ENCODE results near the gene CPEB4.

Gene CPEB4

GRCh38 chr5:173886150-173886549 is 2.0 kb upstream of the CPEB4 start:
- TF ChIP-seq FOXP2 (optimal IDR thresholded peaks at IDR 0.05; ENCODE audit: borderline replicate concordance, extremely low read depth, extremely low read length, insufficient read depth): no peak
- no peak for TF ChIP-seq TAF1 (IDR thresholded peaks at IDR 0.05; ENCODE audit: borderline replicate concordance, insufficient read depth, low read length)

DNA sequence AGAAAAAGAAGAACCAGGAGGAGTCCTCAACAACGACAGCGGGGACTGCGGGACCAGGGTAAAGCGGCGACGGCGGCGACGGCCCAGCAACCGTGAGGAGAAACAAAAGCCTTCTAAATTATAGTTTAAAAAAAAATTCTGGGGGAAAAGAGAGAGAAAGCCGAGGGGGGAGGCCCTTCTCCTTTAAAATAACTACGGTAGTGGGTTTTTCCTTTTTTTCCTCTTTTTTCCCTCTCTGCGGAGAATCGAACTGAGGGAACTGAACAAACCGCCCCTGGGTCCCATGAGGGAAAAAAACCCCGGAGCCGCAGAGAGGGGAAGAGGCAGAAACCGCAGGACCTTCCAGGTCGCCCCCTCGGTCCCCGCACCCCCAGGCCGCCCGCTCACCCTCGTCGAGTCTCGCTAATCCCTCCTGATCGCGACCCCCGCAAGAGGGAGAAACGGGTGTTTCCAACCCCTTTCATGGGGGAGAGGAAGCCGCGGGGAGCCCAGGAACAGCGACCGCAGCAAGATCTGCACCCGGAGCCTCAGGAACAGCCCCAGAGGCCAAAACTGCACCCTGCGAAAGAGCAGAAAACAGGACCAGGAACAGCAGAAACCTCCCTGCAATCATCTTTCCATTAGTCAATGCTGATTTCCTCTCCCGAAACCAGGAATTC is 453 bp downstream of the CPEB4 start:
- TF ChIP-seq POLR2AphosphoS5 (IDR thresholded peaks at IDR 0.05; ENCODE audit: low read depth, low read length) (no peak), TAF1 (IDR thresholded peaks at IDR 0.05; ENCODE audit: borderline replicate concordance, insufficient read depth, low read length) (no peak), FOXP2 (optimal IDR thresholded peaks at IDR 0.05; ENCODE audit: borderline replicate concordance, extremely low read depth, extremely low read length, insufficient read depth) (no peak), SIN3A (IDR thresholded peaks at IDR 0.05; ENCODE audit: borderline replicate concordance, insufficient read depth, low read length) (no peak)
- TF ChIP-seq, protein P1, sequence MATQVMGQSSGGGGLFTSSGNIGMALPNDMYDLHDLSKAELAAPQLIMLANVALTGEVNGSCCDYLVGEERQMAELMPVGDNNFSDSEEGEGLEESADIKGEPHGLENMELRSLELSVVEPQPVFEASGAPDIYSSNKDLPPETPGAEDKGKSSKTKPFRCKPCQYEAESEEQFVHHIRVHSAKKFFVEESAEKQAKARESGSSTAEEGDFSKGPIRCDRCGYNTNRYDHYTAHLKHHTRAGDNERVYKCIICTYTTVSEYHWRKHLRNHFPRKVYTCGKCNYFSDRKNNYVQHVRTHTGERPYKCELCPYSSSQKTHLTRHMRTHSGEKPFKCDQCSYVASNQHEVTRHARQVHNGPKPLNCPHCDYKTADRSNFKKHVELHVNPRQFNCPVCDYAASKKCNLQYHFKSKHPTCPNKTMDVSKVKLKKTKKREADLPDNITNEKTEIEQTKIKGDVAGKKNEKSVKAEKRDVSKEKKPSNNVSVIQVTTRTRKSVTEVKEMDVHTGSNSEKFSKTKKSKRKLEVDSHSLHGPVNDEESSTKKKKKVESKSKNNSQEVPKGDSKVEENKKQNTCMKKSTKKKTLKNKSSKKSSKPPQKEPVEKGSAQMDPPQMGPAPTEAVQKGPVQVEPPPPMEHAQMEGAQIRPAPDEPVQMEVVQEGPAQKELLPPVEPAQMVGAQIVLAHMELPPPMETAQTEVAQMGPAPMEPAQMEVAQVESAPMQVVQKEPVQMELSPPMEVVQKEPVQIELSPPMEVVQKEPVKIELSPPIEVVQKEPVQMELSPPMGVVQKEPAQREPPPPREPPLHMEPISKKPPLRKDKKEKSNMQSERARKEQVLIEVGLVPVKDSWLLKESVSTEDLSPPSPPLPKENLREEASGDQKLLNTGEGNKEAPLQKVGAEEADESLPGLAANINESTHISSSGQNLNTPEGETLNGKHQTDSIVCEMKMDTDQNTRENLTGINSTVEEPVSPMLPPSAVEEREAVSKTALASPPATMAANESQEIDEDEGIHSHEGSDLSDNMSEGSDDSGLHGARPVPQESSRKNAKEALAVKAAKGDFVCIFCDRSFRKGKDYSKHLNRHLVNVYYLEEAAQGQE (IDR thresholded peaks at IDR 0.05; ENCODE audit: insufficient read depth in 1 of 2, low read depth in 2 of 2, low read length in 2 of 2): no peak

DNA sequence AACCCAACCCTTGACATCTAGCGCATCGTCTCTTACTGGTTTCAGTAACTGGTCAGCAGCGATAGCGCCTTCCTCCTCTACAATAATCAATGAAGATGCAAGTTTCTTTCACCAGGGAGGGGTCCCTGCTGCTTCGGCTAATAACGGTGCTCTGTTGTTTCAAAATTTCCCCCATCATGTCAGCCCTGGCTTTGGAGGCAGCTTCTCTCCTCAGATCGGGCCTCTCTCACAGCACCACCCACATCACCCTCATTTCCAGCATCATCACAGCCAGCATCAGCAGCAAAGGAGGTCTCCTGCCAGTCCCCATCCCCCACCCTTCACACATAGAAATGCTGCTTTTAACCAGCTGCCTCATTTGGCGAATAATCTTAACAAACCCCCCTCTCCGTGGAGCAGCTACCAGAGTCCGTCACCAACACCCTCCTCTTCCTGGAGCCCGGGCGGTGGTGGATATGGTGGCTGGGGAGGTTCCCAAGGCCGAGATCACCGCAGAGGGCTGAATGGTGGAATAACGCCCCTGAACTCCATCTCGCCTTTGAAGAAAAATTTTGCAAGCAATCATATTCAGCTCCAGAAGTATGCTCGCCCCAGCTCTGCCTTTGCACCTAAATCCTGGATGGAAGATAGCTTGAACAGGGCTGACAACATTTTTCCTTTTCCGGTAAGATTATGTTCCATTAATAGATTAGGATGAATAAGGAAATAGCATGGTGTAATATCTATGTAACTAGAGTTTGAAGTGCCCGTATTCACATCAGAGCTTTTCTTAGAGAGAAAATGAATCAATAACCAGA is 2.2 kb downstream of the CPEB4 start:
- TF ChIP-seq FOXP2 (optimal IDR thresholded peaks at IDR 0.05; ENCODE audit: borderline replicate concordance, extremely low read depth, extremely low read length, insufficient read depth) (no peak), POLR2AphosphoS5 (IDR thresholded peaks at IDR 0.05; ENCODE audit: low read depth, low read length) (no peak), SIN3A (IDR thresholded peaks at IDR 0.05; ENCODE audit: borderline replicate concordance, insufficient read depth, low read length) (no peak), TAF1 (IDR thresholded peaks at IDR 0.05; ENCODE audit: borderline replicate concordance, insufficient read depth, low read length) (no peak)
- TF ChIP-seq, protein P1 (IDR thresholded peaks at IDR 0.05; ENCODE audit: insufficient read depth in 1 of 2, low read depth in 2 of 2, low read length in 2 of 2): no peak

DNA sequence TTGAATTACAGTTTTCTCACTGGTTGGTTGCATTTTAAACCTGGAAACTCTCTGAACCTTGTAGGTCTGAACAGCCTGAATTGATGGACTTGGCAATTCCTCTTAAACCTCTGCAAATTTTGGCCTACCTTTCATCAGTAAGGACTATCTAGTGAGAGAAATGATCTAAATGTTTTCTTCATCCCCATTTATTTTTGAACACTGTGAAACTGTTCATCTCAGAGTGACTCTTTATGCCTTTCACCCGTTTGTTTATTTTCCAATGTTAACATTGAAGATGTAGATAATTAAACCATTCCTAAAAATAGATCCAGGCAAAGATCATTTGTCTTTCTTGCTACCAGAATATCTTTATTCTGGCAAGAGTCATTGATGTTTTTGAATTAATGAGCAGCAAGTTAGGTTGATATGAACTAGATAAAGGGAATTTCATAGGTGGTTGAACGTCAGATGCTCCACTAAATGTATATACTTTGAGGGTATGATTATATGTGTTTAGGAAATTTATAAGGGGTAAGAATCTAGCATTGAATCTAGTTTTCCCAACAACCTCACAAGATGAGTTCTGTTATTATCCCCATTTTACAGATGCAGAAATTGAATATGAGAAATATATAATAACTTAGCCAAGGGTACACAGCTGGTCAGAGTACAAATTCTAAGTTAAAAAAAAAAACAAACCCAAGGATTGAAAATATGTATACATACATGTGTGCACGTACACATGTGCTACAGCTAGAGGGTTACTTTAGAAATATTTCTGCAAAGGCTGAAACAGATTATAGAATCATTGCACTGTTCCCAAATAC is 3.4 kb downstream of the CPEB4 start:
- TF ChIP-seq SIN3A (IDR thresholded peaks at IDR 0.05; ENCODE audit: borderline replicate concordance, insufficient read depth, low read length) (no peak), POLR2AphosphoS5 (IDR thresholded peaks at IDR 0.05; ENCODE audit: low read depth, low read length) (no peak), TAF1 (IDR thresholded peaks at IDR 0.05; ENCODE audit: borderline replicate concordance, insufficient read depth, low read length) (no peak), FOXP2 (optimal IDR thresholded peaks at IDR 0.05; ENCODE audit: borderline replicate concordance, extremely low read depth, extremely low read length, insufficient read depth) (no peak)
- TF ChIP-seq, protein P1 (IDR thresholded peaks at IDR 0.05; ENCODE audit: insufficient read depth in 1 of 2, low read depth in 2 of 2, low read length in 2 of 2): no peak

DNA sequence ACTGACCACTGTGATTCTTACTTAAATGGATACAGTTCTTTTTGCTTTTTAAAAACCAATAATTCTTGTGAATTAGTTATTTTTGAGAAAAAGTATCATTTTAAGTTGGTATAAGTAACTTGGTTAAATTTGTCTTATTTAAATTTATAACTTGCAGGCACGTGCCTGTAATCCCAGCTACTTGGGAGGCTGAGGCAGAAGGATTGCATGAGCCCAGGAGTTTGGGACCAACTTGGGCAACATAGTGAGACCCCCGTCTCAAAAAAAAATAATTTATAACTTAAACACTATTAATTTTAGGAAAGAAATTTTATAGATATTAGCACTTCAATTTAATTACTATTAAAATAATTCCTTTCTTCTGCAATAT is 5.0 kb downstream of the CPEB4 start:
- TF ChIP-seq POLR2AphosphoS5 (IDR thresholded peaks at IDR 0.05; ENCODE audit: low read depth, low read length): no peak
- no peak for TF ChIP-seq SIN3A (IDR thresholded peaks at IDR 0.05; ENCODE audit: borderline replicate concordance, insufficient read depth, low read length)

All from PFSK-1 (cell line).